Measurements from ENCODE around the gene SEMA3F. TPM values are rescaled to one million over a fixed set of nuclear protein-coding genes. Genes with fewer than 3 reads are reported as not detected.

SEMA3F gene
- total and polyA plus RNA-seq, 4 donors = 0.60 to 4.8 (median 2.1) TPM

- no peaks in the 10 kb centered on the region for H3K27me3 ChIP-seq (ENCODE audit: control insufficient read depth in 4 of 4, insufficient read depth in 4 of 4, low read length in 3 of 4)
- no peak overlapping the region for H3K4me3 ChIP-seq (ENCODE audit: low read depth in 1 of 3, low read length in 3 of 3)
- no peak overlapping the region for H3K27ac ChIP-seq (ENCODE audit: low read depth in 1 of 2, low read length in 2 of 2)
- no peak overlapping the region for H3K9ac ChIP-seq (ENCODE audit: low read depth in 1 of 2, low read length in 2 of 2)
- H3K4me1 ChIP-seq (ENCODE audit: control insufficient read depth in 4 of 4, insufficient read depth in 4 of 4, low read length in 3 of 4) = no peaks in the 10 kb centered on the region
- DNase-seq (ENCODE audit: low spot score) = no peak
- no peaks in the 10 kb centered on the region for H3K36me3 ChIP-seq (ENCODE audit: control insufficient read depth in 4 of 4, insufficient read depth in 3 of 4, low read depth in 1 of 4, low read length in 3 of 4)
- TF ChIP-seq EGR1 (IDR thresholded peaks at IDR 0.05; ENCODE audit: low read depth in 2 of 2) = no peak
- TF ChIP-seq MAX (IDR thresholded peaks at IDR 0.05) = no peak
- no peak for TF ChIP-seq NR2F2 (IDR thresholded peaks at IDR 0.05)
- TF ChIP-seq RXRA (IDR thresholded peaks at IDR 0.05) = no peak
- TF ChIP-seq SP1 (IDR thresholded peaks at IDR 0.05) = no peak
- no peak for TF ChIP-seq YY1 (IDR thresholded peaks at IDR 0.05)
- no peak for TF ChIP-seq ZBTB33 (IDR thresholded peaks at IDR 0.05)
- WGBS = 89% methylated on average over 13 of the region's 13 CpGs
- no peaks in the 10 kb centered on the region for H3K9me3 ChIP-seq (ENCODE audit: control insufficient read depth in 4 of 4, low read length in 3 of 4)
These were observed 15.3 kb upstream of the SEMA3F start for GRCh38 chr3:50139718-50140423.

GRCh38 chr3:50140990-50141389 lies 14.1 kb upstream of the SEMA3F start:
- 96% methylated on average over 12 of the region's 12 CpGs for WGBS
- Histone ChIP-seq H3K36me3 (ENCODE audit: control insufficient read depth in 4 of 4, insufficient read depth in 3 of 4, low read depth in 1 of 4, low read length in 3 of 4) (no peaks in the 10 kb centered on the region), H3K9me3 (ENCODE audit: control insufficient read depth in 4 of 4, low read length in 3 of 4) (no peaks in the 10 kb centered on the region), H3K27ac (ENCODE audit: low read depth in 1 of 2, low read length in 2 of 2) (no peak overlapping the region), H3K9ac (ENCODE audit: low read depth in 1 of 2, low read length in 2 of 2) (no peak overlapping the region), H3K27me3 (ENCODE audit: control insufficient read depth in 4 of 4, insufficient read depth in 4 of 4, low read length in 3 of 4) (no peaks in the 10 kb centered on the region), H3K4me3 (ENCODE audit: low read depth in 1 of 3, low read length in 3 of 3) (no peak overlapping the region), H3K4me1 (ENCODE audit: control insufficient read depth in 4 of 4, insufficient read depth in 4 of 4, low read length in 3 of 4) (no peaks in the 10 kb centered on the region)
- no peak for DNase-seq (ENCODE audit: low spot score)
- TF ChIP-seq SP1 (IDR thresholded peaks at IDR 0.05) = no peak
- no peak for TF ChIP-seq RAD21 (IDR thresholded peaks at IDR 0.05)
- no peak for TF ChIP-seq FOXA1 (IDR thresholded peaks at IDR 0.05)

GRCh38 chr3:50146316-50146901 lies 8.7 kb upstream of the SEMA3F start:
- Histone ChIP-seq H3K9ac (ENCODE audit: low read depth in 1 of 2, low read length in 2 of 2) (no peak overlapping the region), H3K27me3 (ENCODE audit: control insufficient read depth in 4 of 4, insufficient read depth in 4 of 4, low read length in 3 of 4) (no peaks in the 10 kb centered on the region), H3K36me3 (ENCODE audit: control insufficient read depth in 4 of 4, insufficient read depth in 3 of 4, low read depth in 1 of 4, low read length in 3 of 4) (no peaks in the 10 kb centered on the region), H3K9me3 (ENCODE audit: control insufficient read depth in 4 of 4, low read length in 3 of 4) (no peaks in the 10 kb centered on the region), H3K4me3 (ENCODE audit: low read depth in 1 of 3, low read length in 3 of 3) (no peak overlapping the region), H3K4me1 (ENCODE audit: control insufficient read depth in 4 of 4, insufficient read depth in 4 of 4, low read length in 3 of 4) (peaks cover 0 to 5% (median 2%) of the 10 kb centered on the region in 4 donors), H3K27ac (ENCODE audit: low read depth in 1 of 2, low read length in 2 of 2) (no peak overlapping the region)
- no peak for DNase-seq (ENCODE audit: low spot score)
- WGBS = 94% methylated on average over 3 of the region's 3 CpGs
- no peak for TF ChIP-seq GABPA (IDR thresholded peaks at IDR 0.05 in 1 of 2, conservative IDR thresholded peaks at IDR 0.05 in 1 of 2)
- no peak for TF ChIP-seq CTCF (IDR thresholded peaks at IDR 0.05; ENCODE audit: low read depth, low read length, missing input control)
- TF ChIP-seq TAF1 (conservative IDR thresholded peaks at IDR 0.05) = no peak
- no peak for TF ChIP-seq FOXA1 (IDR thresholded peaks at IDR 0.05)
- TF ChIP-seq ATF3 (IDR thresholded peaks at IDR 0.05) = no peak
- no peak for TF ChIP-seq RAD21 (IDR thresholded peaks at IDR 0.05)
- no peak for TF ChIP-seq NR2F2 (IDR thresholded peaks at IDR 0.05)
- no peak for TF ChIP-seq HNF4A (conservative IDR thresholded peaks at IDR 0.05)
- no peak for TF ChIP-seq EGR1 (IDR thresholded peaks at IDR 0.05; ENCODE audit: low read depth in 2 of 2)
- no peak for TF ChIP-seq HNF4G (IDR thresholded peaks at IDR 0.05)
- no peak for TF ChIP-seq REST (IDR thresholded peaks at IDR 0.05)
- TF ChIP-seq YY1 (IDR thresholded peaks at IDR 0.05) = no peak

Data from liver (tissue), 9 donors.